SK-N-SH treated with all-trans-retinoic acid at 6 μM for 48 hours (cell line): Measurements from ENCODE around the gene KIF21B.

Experiments used
- ATAC-seq: fragments of 200-7000 bp; cut with Tn5 transposase; 3 replicates; pipeline ENCODE4 v1.9.1; 2020; ENCODE audit warnings: mild to moderate bottlenecking, moderate library complexity
- ARNTL ChIP-seq: fragments of 450-650 bp; formaldehyde crosslinking; IDR thresholded peaks from 2 replicates; pipeline ENCODE4 v1.5.0; 2020; ENCODE audit warnings: low read depth, mild to moderate bottlenecking, moderate library complexity, borderline replicate concordance
- BACH2 ChIP-seq: fragments of 250-450 bp; sonication (Bioruptor Pico); IDR thresholded peaks from 2 replicates; pipeline ENCODE4 v1.9.0; 2021; ENCODE audit warnings: mild to moderate bottlenecking, borderline replicate concordance
- CREB5 ChIP-seq: fragments of 250-450 bp; sonication (Bioruptor Pico); IDR thresholded peaks from 2 replicates; pipeline ENCODE4 v1.5.1; 2020; ENCODE audit warnings: low read depth, mild to moderate bottlenecking, moderate library complexity
- CSDC2 ChIP-seq: fragments of 250-450 bp; sonication (Bioruptor Pico); IDR thresholded peaks from 2 replicates; pipeline ENCODE4 v1.5.0; 2020; ENCODE audit warnings: mild to moderate bottlenecking, moderate library complexity
- ESRRG ChIP-seq: fragments of 250-450 bp; sonication (Bioruptor Pico); IDR thresholded peaks from 2 replicates; pipeline ENCODE4 v1.6.1; 2021; ENCODE audit warnings: mild to moderate bottlenecking
- GLIS3 ChIP-seq: fragments of 250-450 bp; sonication (Bioruptor Pico); IDR thresholded peaks from 2 replicates; pipeline ENCODE4 v1.5.0; 2020; ENCODE audit warnings: mild to moderate bottlenecking, moderate library complexity
- ISL1 ChIP-seq: fragments of 250-450 bp; sonication (Bioruptor Pico); IDR thresholded peaks from 2 replicates; pipeline ENCODE4 v2.1.2; 2022; ENCODE audit warnings: mild to moderate bottlenecking, moderate library complexity
- OSR1 ChIP-seq: fragments of 250-450 bp; sonication (Bioruptor Pico); IDR thresholded peaks from 2 replicates; pipeline ENCODE4 v1.8.0; 2022; ENCODE audit warnings: moderate library complexity, mild to moderate bottlenecking, inconsistent platforms
- PATZ1 ChIP-seq: fragments of 250-450 bp; sonication (Bioruptor Pico); IDR thresholded peaks from 2 replicates; pipeline ENCODE4 v1.8.0; 2020; ENCODE audit warnings: mild to moderate bottlenecking, moderate library complexity, borderline replicate concordance
- POU6F1 ChIP-seq: fragments of 250-450 bp; sonication (Bioruptor Pico); IDR thresholded peaks from 2 replicates; pipeline ENCODE4 v1.8.0; 2021; ENCODE audit warnings: low read depth, mild to moderate bottlenecking, moderate library complexity, borderline replicate concordance
- PPARA ChIP-seq: fragments of 250-450 bp; sonication (Bioruptor Pico); IDR thresholded peaks from 2 replicates; pipeline ENCODE4 v1.5.0; 2020; ENCODE audit warnings: mild to moderate bottlenecking, borderline replicate concordance
- RARB ChIP-seq: fragments of 250-450 bp; sonication (Bioruptor Pico); IDR thresholded peaks from 2 replicates; pipeline ENCODE4 v1.8.0; 2021; ENCODE audit warnings: mild to moderate bottlenecking, moderate library complexity
- SNAI2 ChIP-seq: fragments of 250-450 bp; sonication (Bioruptor Pico); IDR thresholded peaks from 2 replicates; pipeline ENCODE4 v1.5.0; 2020; ENCODE audit warnings: mild to moderate bottlenecking, moderate library complexity
- TCF4 ChIP-seq: fragments of 250-450 bp; sonication (Bioruptor Pico); IDR thresholded peaks from 2 replicates; pipeline ENCODE4 v1.8.0; 2021; ENCODE audit warnings: mild to moderate bottlenecking, moderate library complexity, borderline replicate concordance
- TOX ChIP-seq: fragments of 250-450 bp; sonication (Bioruptor Pico); IDR thresholded peaks from 2 replicates; pipeline ENCODE4 v1.8.0; 2021; ENCODE audit warnings: mild to moderate bottlenecking, moderate library complexity, borderline replicate concordance
- TSHZ2 ChIP-seq: fragments of 250-450 bp; sonication (Bioruptor Pico); IDR thresholded peaks from 2 replicates; pipeline ENCODE4 v1.5.0; 2020; ENCODE audit warnings: mild to moderate bottlenecking, moderate library complexity
- ZFP3 ChIP-seq: fragments of 250-450 bp; sonication (Bioruptor Pico); IDR thresholded peaks from 2 replicates; pipeline ENCODE4 v1.5.0; 2020; ENCODE audit warnings: mild to moderate bottlenecking, moderate library complexity
- ZFP30 ChIP-seq: fragments of 450-650 bp; formaldehyde crosslinking; IDR thresholded peaks from 2 replicates; pipeline ENCODE4 v1.5.0; 2022; ENCODE audit warnings: mild to moderate bottlenecking, moderate library complexity
- ZNF565 ChIP-seq: fragments of 450-650 bp; formaldehyde crosslinking; conservative IDR thresholded peaks from 2 replicates; pipeline ENCODE4 v1.5.0; 2020; ENCODE audit warnings: low read depth, mild to moderate bottlenecking, moderate library complexity
- ZNF70 ChIP-seq: fragments of 450-650 bp; formaldehyde crosslinking; IDR thresholded peaks from 2 replicates; pipeline ENCODE4 v1.5.0; 2020; ENCODE audit warnings: mild to moderate bottlenecking, moderate library complexity
- ZNF8 ChIP-seq: fragments of 450-650 bp; formaldehyde crosslinking; IDR thresholded peaks from 2 replicates; pipeline ENCODE4 v1.5.0; 2020; ENCODE audit warnings: mild to moderate bottlenecking, moderate library complexity

Gene KIF21B

GRCh38 chr1:200960236-200960947 is 63.1 kb downstream of the KIF21B start:
- TF ChIP-seq ESRRG (CRISPR knock-in tag) (no peak), PATZ1 (CRISPR knock-in tag) (no peak), TCF4 (no peak), ZNF70 (CRISPR knock-in tag) (no peak), ZFP30 (no peak), GLIS3 (no peak), SNAI2 (no peak), PPARA (CRISPR knock-in tag) (no peak), OSR1 (no peak), TOX (no peak), ZNF8 (no peak), CSDC2 (no peak), ARNTL (CRISPR knock-in tag) (no peak), ISL1 (CRISPR knock-in tag) (no peak)
- no peak for ATAC-seq

- no peak for TF ChIP-seq ISL1 (CRISPR knock-in tag)
- TF ChIP-seq ZFP3, result no peak
- ATAC-seq, result no peak
Measured at GRCh38 chr1:200959411-200959921, 64.0 kb downstream of the KIF21B start.

- TF ChIP-seq ZNF565 (CRISPR knock-in tag) (no peak), CREB5 (no peak), GLIS3 (no peak), PPARA (CRISPR knock-in tag) (no peak), OSR1 (no peak), TOX (no peak), CSDC2 (no peak), BACH2 (no peak), ARNTL (CRISPR knock-in tag) (no peak), ZFP3 (no peak), RARB (no peak)
- TF ChIP-seq, all 23 proteins: peak for 0
- no peak for ATAC-seq
Measured at GRCh38 chr1:200958597-200958996, 64.9 kb downstream of the KIF21B start.

- no peak for ATAC-seq
- TF ChIP-seq TSHZ2 (no peak), ESRRG (CRISPR knock-in tag) (no peak)
Measured at GRCh38 chr1:200954434-200954833, 69.1 kb downstream of the KIF21B start.

GRCh38 chr1:200951016-200951415 is 72.5 kb downstream of the KIF21B start:
- ATAC-seq, result no peak

More at GRCh38 chr1:200951016-200951415, 72.5 kb downstream of the KIF21B start:
- TF ChIP-seq ZNF565 (CRISPR knock-in tag) (no peak), ZNF70 (CRISPR knock-in tag) (no peak), PPARA (CRISPR knock-in tag) (no peak), BACH2 (no peak), RARB (no peak), POU6F1 (no peak)
